MG63 (cell line): Measurements from ENCODE around the gene IP6K1. TPM values are rescaled to one million over a fixed set of nuclear protein-coding genes. Genes with fewer than 3 reads are reported as not detected.
"Not testable (repeated sequence)": the region's sequence is repeated elsewhere in the genome, so short reads cannot be mapped to it uniquely, and the experiment has no call there.

ENCODE experiments used
- DNase-seq: peaks from one replicate; pipeline ENCODE4 v3.0.0-alpha.2; 2020
- H3K27me3 ChIP-seq: fragments of 250-450 bp; sonication (Bioruptor Pico); 2 replicates; pipeline ENCODE4 v1.5.1; 2020; ENCODE audit warnings: mild to moderate bottlenecking, moderate library complexity
- H3K36me3 ChIP-seq: fragments of 250-450 bp; sonication (Bioruptor Pico); 2 replicates; pipeline ENCODE4 v1.5.1; 2020; ENCODE audit warnings: mild to moderate bottlenecking, moderate library complexity
- H3K4me3 ChIP-seq: fragments of 250-450 bp; sonication (Bioruptor Pico); 2 replicates; pipeline ENCODE4 v1.5.1; 2020; ENCODE audit warnings: mild to moderate bottlenecking, moderate library complexity
- H3K9me3 ChIP-seq: fragments of 250-450 bp; sonication (Bioruptor Pico); 2 replicates; pipeline ENCODE4 v1.5.1; 2020; ENCODE audit warnings: mild to moderate bottlenecking, moderate library complexity
- total RNA-seq: library from RNA; depleted of rRNA; stranded (reverse); fragments of >200 nt; shearing (Covaris generic); gene quantifications from 2 replicates; pipeline ENCODE4 v1.2.3, GENCODE V29; 2014; ENCODE audit warnings: low replicate concordance

The IP6K1 gene
- total RNA-seq, 1 experiment from 2014 or later: 19.5 TPM

- not testable (repeated sequence) for H3K9me3 ChIP-seq, H3K4me3 ChIP-seq, H3K27me3 ChIP-seq, DNase-seq, H3K36me3 ChIP-seq
Measured at GRCh38 chr3:49694409-49695070, 91.8 kb downstream of the IP6K1 start.

GRCh38 chr3:49691481-49691880 lies 94.9 kb downstream of the IP6K1 start:
- DNase-seq, H3K36me3 ChIP-seq, H3K4me3 ChIP-seq, H3K27me3 ChIP-seq, H3K9me3 ChIP-seq: not testable (repeated sequence)

- not testable (repeated sequence) for H3K9me3 ChIP-seq, DNase-seq, H3K27me3 ChIP-seq, H3K36me3 ChIP-seq, H3K4me3 ChIP-seq
Measured at GRCh38 chr3:49690856-49691255, 95.5 kb downstream of the IP6K1 start.

- DNase-seq, H3K36me3 ChIP-seq, H3K9me3 ChIP-seq, H3K27me3 ChIP-seq: not testable (repeated sequence)
- peak overlapping the region; percentile 86 for H3K4me3 ChIP-seq
Measured at GRCh38 chr3:49689908-49690624, 96.3 kb downstream of the IP6K1 start.

GRCh38 chr3:49689046-49689907 lies 97.1 kb downstream of the IP6K1 start, which contains the start of the genes MST1 and RNF123:
TSS of gene MST1 (minus strand) at chr3:49689474. CDS start at chr3:49688691, 783 bp downstream.
TSS of gene RNF123 (plus strand) at chr3:49689557. CDS start at chr3:49691166, 1,609 bp downstream.
- Histone ChIP-seq H3K36me3 (no peaks in the 10 kb centered on the region), H3K9me3 (no peaks in the 10 kb centered on the region), H3K4me3 (peak within 1 kb of the TSS; percentile 86), H3K27me3 (no peaks in the 10 kb centered on the region)
- DNase-seq: peak; percentile 85

GRCh38 chr3:49688338-49689045 lies 97.8 kb downstream of the IP6K1 start:
- not testable (repeated sequence) for H3K9me3 ChIP-seq, DNase-seq, H3K36me3 ChIP-seq, H3K27me3 ChIP-seq
- H3K4me3 ChIP-seq: peak overlapping the region; percentile 86

- not testable (repeated sequence) for DNase-seq, H3K36me3 ChIP-seq, H3K27me3 ChIP-seq, H3K4me3 ChIP-seq, H3K9me3 ChIP-seq
Measured at GRCh38 chr3:49687424-49687795, 98.9 kb downstream of the IP6K1 start.

- H3K4me3 ChIP-seq: not testable (repeated sequence)
Measured at GRCh38 chr3:49686769-49687423, 99.4 kb downstream of the IP6K1 start.

GRCh38 chr3:49686346-49686745 lies 100.0 kb downstream of the IP6K1 start:
- H3K9me3 ChIP-seq, DNase-seq, H3K27me3 ChIP-seq, H3K36me3 ChIP-seq, H3K4me3 ChIP-seq: not testable (repeated sequence)

More at GRCh38 chr3:49686769-49687423, 99.4 kb downstream of the IP6K1 start:
- not testable (repeated sequence) for H3K36me3 ChIP-seq, DNase-seq, H3K9me3 ChIP-seq, H3K27me3 ChIP-seq

- H3K36me3 ChIP-seq, H3K4me3 ChIP-seq, H3K27me3 ChIP-seq, DNase-seq, H3K9me3 ChIP-seq: not testable (repeated sequence)
Measured at GRCh38 chr3:49685846-49686245, 100.5 kb downstream of the IP6K1 start.

GRCh38 chr3:49685103-49685502 lies 101.2 kb downstream of the IP6K1 start:
- not testable (repeated sequence) for H3K4me3 ChIP-seq, H3K27me3 ChIP-seq, H3K9me3 ChIP-seq, DNase-seq, H3K36me3 ChIP-seq

- not testable (repeated sequence) for H3K36me3 ChIP-seq, DNase-seq, H3K9me3 ChIP-seq, H3K4me3 ChIP-seq, H3K27me3 ChIP-seq
Measured at GRCh38 chr3:49684453-49684852, 101.9 kb downstream of the IP6K1 start.

- Histone ChIP-seq H3K27me3 (no peaks in the 10 kb centered on the region), H3K36me3 (no peaks in the 10 kb centered on the region), H3K4me3 (no peak overlapping the region), H3K9me3 (no peaks in the 10 kb centered on the region)
- no peak for DNase-seq
Measured at GRCh38 chr3:49683162-49683561, 103.2 kb downstream of the IP6K1 start.

GRCh38 chr3:49681543-49681942 lies 104.8 kb downstream of the IP6K1 start:
- H3K36me3 ChIP-seq: no peaks in the 10 kb centered on the region
- no peaks in the 10 kb centered on the region for H3K9me3 ChIP-seq
- H3K4me3 ChIP-seq: no peak overlapping the region
- DNase-seq: no peak
- H3K27me3 ChIP-seq: no peaks in the 10 kb centered on the region

- no peak for DNase-seq
- Histone ChIP-seq H3K4me3 (no peak overlapping the region), H3K36me3 (no peaks in the 10 kb centered on the region), H3K27me3 (no peaks in the 10 kb centered on the region), H3K9me3 (no peaks in the 10 kb centered on the region)
Measured at GRCh38 chr3:49681232-49681522, 105.2 kb downstream of the IP6K1 start.

- Histone ChIP-seq H3K9me3 (no peaks in the 10 kb centered on the region), H3K36me3 (no peaks in the 10 kb centered on the region)
- DNase-seq: no peak
Measured at GRCh38 chr3:49680493-49681231, 105.7 kb downstream of the IP6K1 start.

More at GRCh38 chr3:49680493-49681231, 105.7 kb downstream of the IP6K1 start:
- Histone ChIP-seq H3K27me3 (no peaks in the 10 kb centered on the region), H3K4me3 (no peak overlapping the region)
